NCI-H1694 (cell line): ENCODE results near the gene PDGFRB.

Experiments used
- DNase-seq: peaks from one replicate; lab custom pipeline; 2025; lab: John Stamatoyannopoulos, UW

PDGFRB gene

DNA sequence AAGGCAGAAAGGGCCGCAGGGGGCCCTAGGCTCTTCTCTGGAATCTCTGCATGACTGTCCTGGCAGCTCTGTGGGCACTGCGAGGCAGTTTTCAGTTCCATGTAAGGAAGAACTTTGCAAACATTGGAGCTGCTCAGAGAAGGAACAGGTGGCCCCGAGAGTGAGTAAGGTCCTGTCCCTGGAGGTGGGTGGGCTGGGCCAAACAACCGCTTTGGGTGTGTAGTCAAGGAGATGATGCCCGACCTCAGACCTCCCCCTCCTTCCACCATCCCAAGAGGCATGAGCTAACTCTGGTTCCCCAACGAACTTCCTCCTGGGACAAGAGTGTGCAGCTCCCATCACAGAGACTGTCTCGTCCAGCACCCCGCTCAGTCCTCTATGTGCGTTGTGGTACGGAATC lies 89.8 kb downstream of the PDGFRB start:
- DNase-seq, result no peak

DNA sequence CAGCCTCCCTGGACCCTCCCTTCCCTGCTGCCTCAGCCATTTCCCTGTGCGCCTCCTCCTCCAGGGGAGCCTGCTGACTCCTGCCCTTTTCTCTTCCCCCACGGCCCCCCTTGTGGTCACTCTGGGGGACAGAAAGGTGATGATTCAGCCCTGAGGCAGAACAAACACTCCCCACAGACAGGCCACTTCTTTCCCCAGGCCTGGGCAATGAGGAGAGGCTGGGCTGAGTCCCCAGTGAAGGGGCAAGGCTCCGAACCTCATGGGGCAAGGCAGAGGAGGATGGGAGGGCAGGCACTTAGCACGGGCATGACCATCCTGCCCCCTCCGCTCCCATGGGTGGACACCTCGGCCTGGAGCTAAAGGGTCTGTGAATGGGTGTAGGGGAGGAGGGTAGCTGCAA lies 90.3 kb downstream of the PDGFRB start:
- no peak for DNase-seq

DNA sequence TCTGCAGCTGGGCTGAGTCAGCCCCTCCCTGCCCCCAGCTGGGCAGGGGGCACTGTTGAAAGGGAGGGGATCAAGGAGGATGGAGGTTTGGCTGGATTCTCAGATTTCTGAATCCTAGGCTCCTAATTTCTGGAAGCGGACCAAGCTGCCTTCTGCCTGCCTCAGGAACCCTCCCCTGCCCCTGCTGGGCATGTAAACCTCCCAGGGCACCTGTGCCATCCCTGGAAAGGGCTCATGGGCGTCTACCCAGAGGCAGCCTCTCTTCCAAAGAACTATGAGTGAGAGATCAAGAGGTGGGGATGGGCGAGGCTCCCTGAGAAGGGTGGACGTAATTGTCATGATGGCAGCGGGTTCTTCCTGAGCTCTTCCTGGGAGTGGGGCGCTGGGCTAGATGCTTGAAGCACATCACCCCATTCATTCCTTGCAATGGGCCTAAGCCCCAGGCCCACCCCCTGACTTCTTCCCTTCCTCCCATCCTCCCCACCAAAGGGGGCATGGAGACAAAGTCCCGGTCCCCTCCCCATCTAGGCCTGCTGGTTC lies 90.9 kb downstream of the PDGFRB start:
- no peak for DNase-seq
